Dendritic cell treated with granulocyte-macrophage colony-stimulating factor and Interleukin-4, amounts not matched to agents 40 ng/mL and 50 ng/mL, for 4 days (primary cell): ENCODE results near the gene CD300LB.

Experiments
- H3K27ac Mint-ChIP-seq: one replicate; pipeline ENCODE4 v1.8.0; 2022; ENCODE audit warnings: mild to moderate bottlenecking, mixed read lengths
- H3K27me3 Mint-ChIP-seq: one replicate; pipeline ENCODE4 v1.8.0; 2022; ENCODE audit warnings: mild to moderate bottlenecking, mixed read lengths
- H3K36me3 Mint-ChIP-seq: one replicate; pipeline ENCODE4 v1.8.0; 2022; ENCODE audit warnings: low read depth, mixed read lengths
- H3K4me1 Mint-ChIP-seq: one replicate; pipeline ENCODE4 v1.8.0; 2022; ENCODE audit warnings: low read depth, mixed read lengths
- H3K4me3 Mint-ChIP-seq: one replicate; pipeline ENCODE4 v1.8.0; 2022; ENCODE audit warnings: mild to moderate bottlenecking, moderate library complexity, mixed read lengths
- H3K9me3 Mint-ChIP-seq: one replicate; pipeline ENCODE4 v1.8.0; 2022; ENCODE audit warnings: mixed read lengths
- intact Hi-C: fragments of 100-400 bp; cut with micrococcal nuclease; formaldehyde crosslinking; loops from one replicate; pipeline ENCODE4 v1.15.0; 2022

The CD300LB gene

GRCh38 chr17:74485022-74485743 lies 46.1 kb downstream of the CD300LB start:
- H3K4me3 Mint-ChIP-seq, result no peak overlapping the region
- intact Hi-C loops, result no loop called here
- H3K27me3 Mint-ChIP-seq, result peaks cover 7% of the 10 kb centered on the region
- peaks cover 29% of the 10 kb centered on the region for H3K4me1 Mint-ChIP-seq
- H3K27ac Mint-ChIP-seq, result no peak overlapping the region
- no peaks in the 10 kb centered on the region for H3K9me3 Mint-ChIP-seq
- H3K36me3 Mint-ChIP-seq, result peaks cover 82% of the 10 kb centered on the region

- Mint-ChIP-seq H3K36me3 (peaks cover 87% of the 10 kb centered on the region), H3K4me3 (no peak overlapping the region), H3K9me3 (no peaks in the 10 kb centered on the region), H3K4me1 (peaks cover 32% of the 10 kb centered on the region), H3K27me3 (peaks cover 5% of the 10 kb centered on the region), H3K27ac (peak overlapping the region; percentile 23)
- intact Hi-C loops, result no loop called here
Observed at GRCh38 chr17:74484066-74484465, 47.2 kb downstream of the CD300LB start.

- H3K36me3 Mint-ChIP-seq, result peaks cover 81% of the 10 kb centered on the region
- peak overlapping the region; percentile 22 for H3K27ac Mint-ChIP-seq
- intact Hi-C loops, result no loop called here
- H3K27me3 Mint-ChIP-seq, result peaks cover 5% of the 10 kb centered on the region
- H3K4me1 Mint-ChIP-seq, result peaks cover 50% of the 10 kb centered on the region
- no peak overlapping the region for H3K4me3 Mint-ChIP-seq
- H3K9me3 Mint-ChIP-seq, result no peaks in the 10 kb centered on the region
Observed at GRCh38 chr17:74481621-74482020, 49.7 kb downstream of the CD300LB start.

- intact Hi-C loops, result no loop called here
- H3K36me3 Mint-ChIP-seq, result peaks cover 86% of the 10 kb centered on the region
- peaks cover 5% of the 10 kb centered on the region for H3K27me3 Mint-ChIP-seq
- peaks cover 6% of the 10 kb centered on the region for H3K9me3 Mint-ChIP-seq
- peak overlapping the region; percentile 72 for H3K27ac Mint-ChIP-seq
- peak overlapping the region; percentile 14 for H3K4me3 Mint-ChIP-seq
- peaks cover 56% of the 10 kb centered on the region for H3K4me1 Mint-ChIP-seq
Observed at GRCh38 chr17:74480290-74480689, 51.0 kb downstream of the CD300LB start.

GRCh38 chr17:74478420-74479100 lies 52.7 kb downstream of the CD300LB start:
- intact Hi-C loops, result no loop called here
- H3K4me3 Mint-ChIP-seq, result peak overlapping the region; percentile 10
- H3K4me1 Mint-ChIP-seq, result peaks cover 59% of the 10 kb centered on the region
- H3K27ac Mint-ChIP-seq, result peak overlapping the region; percentile 71
- peaks cover 86% of the 10 kb centered on the region for H3K36me3 Mint-ChIP-seq
- peaks cover 5% of the 10 kb centered on the region for H3K27me3 Mint-ChIP-seq
- peaks cover 11% of the 10 kb centered on the region for H3K9me3 Mint-ChIP-seq

GRCh38 chr17:74477411-74477810 lies 53.9 kb downstream of the CD300LB start:
- H3K4me1 Mint-ChIP-seq, result peaks cover 65% of the 10 kb centered on the region
- peaks cover 11% of the 10 kb centered on the region for H3K9me3 Mint-ChIP-seq
- intact Hi-C loops, result no loop called here
- no peak overlapping the region for H3K27ac Mint-ChIP-seq
- no peak overlapping the region for H3K4me3 Mint-ChIP-seq
- H3K27me3 Mint-ChIP-seq, result peaks cover 3% of the 10 kb centered on the region
- peaks cover 86% of the 10 kb centered on the region for H3K36me3 Mint-ChIP-seq

- Mint-ChIP-seq H3K9me3 (peaks cover 11% of the 10 kb centered on the region), H3K27ac (no peak overlapping the region), H3K27me3 (no peaks in the 10 kb centered on the region), H3K4me1 (peaks cover 65% of the 10 kb centered on the region), H3K36me3 (peaks cover 84% of the 10 kb centered on the region), H3K4me3 (no peak overlapping the region)
- intact Hi-C loops, result no loop called here
Observed at GRCh38 chr17:74475189-74475588, 56.1 kb downstream of the CD300LB start.

GRCh38 chr17:74474043-74474792 lies 57.1 kb downstream of the CD300LB start:
- peak overlapping the region; percentile 26 for H3K27ac Mint-ChIP-seq
- peaks cover 81% of the 10 kb centered on the region for H3K36me3 Mint-ChIP-seq
- intact Hi-C loops, result no loop called here
- H3K4me3 Mint-ChIP-seq, result no peak overlapping the region
- H3K27me3 Mint-ChIP-seq, result no peaks in the 10 kb centered on the region
- peaks cover 11% of the 10 kb centered on the region for H3K9me3 Mint-ChIP-seq
- H3K4me1 Mint-ChIP-seq, result peaks cover 65% of the 10 kb centered on the region

- Mint-ChIP-seq H3K9me3 (peaks cover 11% of the 10 kb centered on the region), H3K27ac (peak overlapping the region; percentile 26), H3K27me3 (no peaks in the 10 kb centered on the region), H3K4me1 (peaks cover 57% of the 10 kb centered on the region), H3K36me3 (peaks cover 81% of the 10 kb centered on the region), H3K4me3 (no peak overlapping the region)
- intact Hi-C loops, result no loop called here
Observed at GRCh38 chr17:74473294-74473693, 58.0 kb downstream of the CD300LB start.

GRCh38 chr17:74472890-74473289 lies 58.4 kb downstream of the CD300LB start:
- Mint-ChIP-seq H3K4me3 (no peak overlapping the region), H3K27ac (peak overlapping the region; percentile 26), H3K4me1 (peaks cover 53% of the 10 kb centered on the region), H3K27me3 (no peaks in the 10 kb centered on the region), H3K36me3 (peaks cover 77% of the 10 kb centered on the region), H3K9me3 (peaks cover 11% of the 10 kb centered on the region)
- intact Hi-C loops, result no loop called here

- H3K27ac Mint-ChIP-seq, result no peak overlapping the region
- intact Hi-C loops, result no loop called here
- no peak overlapping the region for H3K4me3 Mint-ChIP-seq
- peaks cover 11% of the 10 kb centered on the region for H3K9me3 Mint-ChIP-seq
- H3K36me3 Mint-ChIP-seq, result peaks cover 66% of the 10 kb centered on the region
- H3K27me3 Mint-ChIP-seq, result no peaks in the 10 kb centered on the region
- H3K4me1 Mint-ChIP-seq, result peaks cover 51% of the 10 kb centered on the region
Observed at GRCh38 chr17:74471341-74471740, 59.9 kb downstream of the CD300LB start.
